Sigmoid colon (tissue), 3 donors: Measurements from ENCODE around the gene ATG4A.

Experiments
- CTCF ChIP-seq, 4 experiments: fragments of 450-650 bp in 3 of 4; fragments of 200-600 bp in 1 of 4; IDR thresholded peaks; one replicate each; pipeline ENCODE4 v1.5.1; 2016 to 2019; ENCODE audit warnings: antibody characterized with exemption in 4 of 4, mild to moderate bottlenecking in 3 of 4, moderate library complexity in 2 of 4
- POLR2A ChIP-seq, 2 donors: fragments of 450-650 bp; IDR thresholded peaks; one replicate each; pipeline ENCODE4 v1.6.1; 2016; ENCODE audit warnings: antibody characterized with exemption in 2 of 2, mild to moderate bottlenecking in 2 of 2, moderate library complexity in 2 of 2

DNA sequence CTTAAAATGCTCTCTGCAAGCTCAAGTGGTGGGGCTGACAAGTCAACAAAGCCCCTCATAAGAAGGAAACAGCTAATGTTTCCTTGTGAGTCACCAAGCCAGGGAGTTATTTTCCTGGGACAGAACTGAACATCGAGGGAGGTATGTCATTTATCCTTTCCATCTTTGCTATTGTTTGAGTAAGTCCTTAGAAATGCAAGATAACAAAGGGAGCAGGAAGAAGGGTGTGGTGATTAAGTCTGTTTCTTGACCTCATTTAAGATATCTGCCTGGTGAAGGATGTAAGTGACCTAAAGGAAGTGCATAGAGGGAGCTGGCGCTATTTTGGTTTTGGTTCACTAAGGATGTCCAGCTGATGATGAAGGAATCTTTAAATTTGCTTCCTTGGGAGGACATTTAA is 39.9 kb downstream of the ATG4A start:
- no peak for TF ChIP-seq CTCF (IDR thresholded peaks at IDR 0.05)
- no peak for TF ChIP-seq POLR2A (IDR thresholded peaks at IDR 0.05)
